HCT116 (cell line): Measurements from ENCODE around the gene SLC2A9. TPM values are rescaled to one million over a fixed set of nuclear protein-coding genes. Genes with fewer than 3 reads are reported as not detected.

Experiments used
- ATAC-seq: fragments of 200-7000 bp; cut with Tn5 transposase; 2 replicates; pipeline ENCODE4 v1.9.1; 2020; ENCODE audit warnings: mild to moderate bottlenecking, moderate library complexity
- BruUV-seq: library from RNA; stranded (reverse); fragments of 400-500 nt; replicated peaks from 2 replicates; lab custom pipeline; 2021; lab: Mats Ljungman, UMichigan
- CTCF ChIA-PET: fragments of 300-600 bp; sonication (Branson Sonifier 250); formaldehyde crosslinking; loops from one replicate; lab custom pipeline; 2021; ENCODE audit warnings: antibody characterized with exemption; lab: Charles Lee
- POLR2A ChIA-PET: fragments of 300-600, 350-600 bp; sonication (Branson Sonifier 250); formaldehyde crosslinking; loops from one replicate; lab custom pipeline; 2021; ENCODE audit warnings: antibody characterized with exemption; lab: Charles Lee
- RAD21 ChIA-PET, 2 experiments: fragments of 300-600 bp; sonication (Branson Sonifier 250); formaldehyde crosslinking; loops; one replicate each; lab custom pipeline; 2023; ENCODE audit warnings: low total read pairs in 2 of 2; ENCODE audit not compliant: uncharacterized antibody in 2 of 2, unreplicated experiment in 2 of 2, low non-redundant PET in 1 of 2; lab: Charles Lee
- DNase-seq: peaks from one replicate; pipeline ENCODE4 v3.0.0-alpha.2; 2010; ENCODE audit warnings: low read depth, low spot score
- H2AFZ ChIP-seq: fragments of 200-600 bp; shearing (Covaris generic), sonication (generic); 2 replicates; pipeline ENCODE4 v1.6.1; 2017; ENCODE audit warnings: low read depth, mixed run types, mixed read lengths, antibody characterized with exemption, low read length; ENCODE audit not compliant: poor library complexity, severe bottlenecking
- H3K27ac ChIP-seq: 2 replicates; pipeline ENCODE4 v1.5.1; 2012; ENCODE audit warnings: low read depth, low read length
- H3K27me3 ChIP-seq: fragments of 200-600 bp; sonication (generic); 2 replicates; pipeline ENCODE4 v1.6.1; 2016; ENCODE audit warnings: mixed run types, low read length, mixed read lengths; ENCODE audit not compliant: insufficient read depth
- H3K36me3 ChIP-seq, 2 experiments: fragments of 200-500 bp in 1 of 2; fragments of 200-600 bp in 1 of 2; sonication (Bioruptor generic) in 1 of 2; sonication (generic) in 1 of 2; 2 replicates each; pipeline versions ENCODE4 v1.5.1 to v1.6.1; 2014 to 2016; ENCODE audit warnings: low read length in 2 of 2, inconsistent platforms in 1 of 2, mixed read lengths in 1 of 2, mixed run types in 1 of 2; ENCODE audit not compliant: insufficient read depth in 2 of 2, control insufficient read depth in 1 of 2
- H3K4me1 ChIP-seq, 2 experiments: fragments of 200-600 bp in 1 of 2; sonication (generic) in 1 of 2; 2 replicates each; pipeline versions ENCODE4 v1.5.1 to v1.6.1; 2012 to 2017; ENCODE audit warnings: low read length in 2 of 2, inconsistent platforms in 1 of 2, mild to moderate bottlenecking in 1 of 2, mixed read lengths in 1 of 2, mixed run types in 1 of 2, moderate library complexity in 1 of 2; ENCODE audit not compliant: insufficient read depth in 2 of 2, control insufficient read depth in 1 of 2
- H3K4me2 ChIP-seq: fragments of 200-600 bp; sonication (generic); 2 replicates; pipeline ENCODE4 v1.6.1; 2017; ENCODE audit warnings: mixed run types, low read length, mixed read lengths
- H3K4me3 ChIP-seq, 2 experiments: fragments of 200-600 bp in 1 of 2; sonication (generic) in 1 of 2; replicated peaks in 1 of 2; 2 replicates each; pipeline ENCODE4 v1.5.1; 2011 to 2016; ENCODE audit warnings: low read length in 2 of 2, control low read depth in 1 of 2, low read depth in 1 of 2, mild to moderate bottlenecking in 1 of 2, mixed read lengths in 1 of 2, mixed run types in 1 of 2
- H3K79me2 ChIP-seq: fragments of 200-600 bp; sonication (generic); 2 replicates; pipeline ENCODE4 v1.6.1; 2017; ENCODE audit warnings: mild to moderate bottlenecking, mixed run types, low read length, moderate library complexity, mixed read lengths; ENCODE audit not compliant: insufficient read depth
- H3K9ac ChIP-seq: fragments of 200-600 bp; sonication (generic); 2 replicates; pipeline ENCODE4 v1.6.1; 2016; ENCODE audit warnings: low read length, mixed read lengths
- H3K9me2 ChIP-seq: fragments of 200-600 bp; sonication (generic), shearing (Covaris generic); 2 replicates; pipeline ENCODE4 v1.6.1; 2017; ENCODE audit warnings: mixed run types, mild to moderate bottlenecking, moderate library complexity; ENCODE audit not compliant: insufficient read depth
- H3K9me3 ChIP-seq, 2 experiments: fragments of 200-500 bp in 1 of 2; fragments of 200-600 bp in 1 of 2; sonication (Bioruptor generic) in 1 of 2; sonication (generic) in 1 of 2; 2 replicates each; pipeline ENCODE4 v1.6.1; 2014 to 2017; ENCODE audit warnings: low read length in 2 of 2, mixed read lengths in 2 of 2, inconsistent platforms in 1 of 2, low read depth in 1 of 2, mild to moderate bottlenecking in 1 of 2, mixed run types in 1 of 2, moderate library complexity in 1 of 2; ENCODE audit not compliant: control insufficient read depth in 1 of 2, insufficient read depth in 1 of 2
- H4K20me1 ChIP-seq: fragments of 200-600 bp; sonication (generic), shearing (Covaris generic); 2 replicates; pipeline ENCODE4 v1.6.1; 2017; ENCODE audit warnings: mixed run types, mild to moderate bottlenecking, moderate library complexity; ENCODE audit not compliant: insufficient read depth
- EGR1 ChIP-seq: IDR thresholded peaks from 2 replicates; pipeline ENCODE4 v1.6.1; 2012; ENCODE audit warnings: low read depth
- ELF1 ChIP-seq: IDR thresholded peaks from 2 replicates; pipeline ENCODE4 v1.6.1; 2012; ENCODE audit warnings: low read depth, borderline replicate concordance
- EZH2 ChIP-seq: fragments of 200-600 bp; sonication (generic); IDR thresholded peaks from 2 replicates; pipeline ENCODE4 v1.6.1; 2017; ENCODE audit warnings: antibody characterized with exemption, mixed run types
- JUND ChIP-seq: IDR thresholded peaks from 2 replicates; pipeline ENCODE4 v1.6.1; 2012
- POLR2A ChIP-seq: IDR thresholded peaks from 2 replicates; pipeline ENCODE4 v1.7.0; 2011; ENCODE audit warnings: borderline replicate concordance; ENCODE audit not compliant: insufficient read depth, insufficient read length; ENCODE audit errors: extremely low read depth
- POLR2AphosphoS5 ChIP-seq: IDR thresholded peaks from 2 replicates; pipeline ENCODE4 v1.6.1; 2011; ENCODE audit warnings: mild to moderate bottlenecking, low read depth, low read length, moderate library complexity
- REST ChIP-seq: IDR thresholded peaks from 2 replicates; pipeline ENCODE4 v1.6.1; 2012; ENCODE audit warnings: low read depth
- SIN3A ChIP-seq: IDR thresholded peaks from 2 replicates; pipeline ENCODE4 v1.6.1; 2012; ENCODE audit warnings: low read depth
- SP1 ChIP-seq: IDR thresholded peaks from 2 replicates; pipeline ENCODE4 v1.6.1; 2012; ENCODE audit warnings: low read depth
- TCF7L2 ChIP-seq: IDR thresholded peaks from 2 replicates; pipeline ENCODE4 v1.7.0; 2011; ENCODE audit warnings: borderline replicate concordance, inconsistent platforms; ENCODE audit not compliant: insufficient read depth, insufficient read length; ENCODE audit errors: extremely low read depth
- YY1 ChIP-seq: IDR thresholded peaks from 2 replicates; pipeline ENCODE4 v1.6.1; 2011; ENCODE audit warnings: low read length, low read depth, moderate library complexity, mild to moderate bottlenecking; ENCODE audit not compliant: insufficient replicate concordance; ENCODE audit errors: extremely low read depth
- ZBTB33 ChIP-seq: IDR thresholded peaks from 2 replicates; pipeline ENCODE4 v1.6.1; 2011; ENCODE audit warnings: mild to moderate bottlenecking, low read length, moderate library complexity; ENCODE audit not compliant: insufficient replicate concordance; ENCODE audit errors: extremely low read depth
- ZFX ChIP-seq: fragments of 450-650 bp; IDR thresholded peaks from 2 replicates; pipeline ENCODE4 v1.6.1; 2017
- ZNF274 ChIP-seq: fragments of 200-500 bp; sonication (Bioruptor generic); IDR thresholded peaks from 2 replicates; pipeline ENCODE4 v1.6.1; 2014; ENCODE audit warnings: mild to moderate bottlenecking, low read depth, low read length, inconsistent platforms
- intact Hi-C: fragments of 100-400 bp; cut with micrococcal nuclease; formaldehyde crosslinking; loops from 2 replicates; pipeline ENCODE4 v1.10.0; 2022
- total RNA-seq: library from RNA; stranded (reverse); gene quantifications from one replicate; pipeline ENCODE4 v1.2.1, GENCODE V29; 2021; ENCODE audit not compliant: unreplicated experiment
- TF ChIP-seq, protein P1 (sequence below): IDR thresholded peaks from 2 replicates; pipeline ENCODE4 v1.6.1; 2012

SLC2A9 gene
- total RNA-seq, 1 experiment from 2014 or later, result 2.2 TPM

GRCh38 chr4:10006231-10006600 is 15.1 kb downstream of the SLC2A9 start (continued):
- TF ChIP-seq ZNF274, result no peak
- TF ChIP-seq YY1, result no peak
- no peak for TF ChIP-seq SP1
- no peak for TF ChIP-seq TCF7L2
- no peak for TF ChIP-seq POLR2AphosphoS5
- TF ChIP-seq ELF1, result no peak
- no peak for TF ChIP-seq EZH2

GRCh38 chr4:10005632-10006031 is 15.7 kb downstream of the SLC2A9 start:
- ChIA-PET CTCF (interaction anchor here (1.6 kb wide), 1 partner anchor 8 kb away, joined by 6 read pairs; no protein-coding TSS in a partner anchor), POLR2A (no interaction called here), RAD21 (no interaction called here)
- Histone ChIP-seq H3K36me3 (no peaks in the 10 kb centered on the region), H3K27ac (no peak overlapping the region), H3K9me3 (no peaks in the 10 kb centered on the region), H3K9ac (no peak overlapping the region), H3K27me3 (no peaks in the 10 kb centered on the region), H3K4me2 (no peak overlapping the region), H3K4me3 (no peak overlapping the region), H4K20me1 (no peaks in the 10 kb centered on the region), H2AFZ (no peak overlapping the region), H3K4me1 (peaks cover 24 to 32% of the 10 kb centered on the region in 2 experiments), H3K9me2 (no peaks in the 10 kb centered on the region), H3K79me2 (no peaks in the 10 kb centered on the region)
- intact Hi-C loops, result no loop called here
- BruUV-seq, result no TSS peak
- ATAC-seq, result no peak
- no peak for DNase-seq
- no peak for TF ChIP-seq ZBTB33
- no peak for TF ChIP-seq YY1
- TF ChIP-seq EGR1, result no peak
- no peak for TF ChIP-seq POLR2AphosphoS5
- TF ChIP-seq JUND, result no peak
- TF ChIP-seq ZFX, result no peak
- no peak for TF ChIP-seq EZH2
- no peak for TF ChIP-seq SIN3A
- TF ChIP-seq POLR2A, result no peak
- TF ChIP-seq, protein P1, sequence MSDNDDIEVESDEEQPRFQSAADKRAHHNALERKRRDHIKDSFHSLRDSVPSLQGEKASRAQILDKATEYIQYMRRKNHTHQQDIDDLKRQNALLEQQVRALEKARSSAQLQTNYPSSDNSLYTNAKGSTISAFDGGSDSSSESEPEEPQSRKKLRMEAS, result no peak
- no peak for TF ChIP-seq REST
